ENCODE results near the gene ZNF620. TPM values are rescaled to one million over a fixed set of nuclear protein-coding genes. Genes with fewer than 3 reads are reported as not detected.

The ZNF620 gene
- total and polyA plus RNA-seq, 2 experiments from 2014 or later = 0.32 to 0.86 TPM

- 80 to 83% methylated on average over 4 of the region's 4 CpGs for WGBS, 2 experiments (ENCODE audit: low coverage in 1 of 2, low lambda C conversion rate in 2 of 2, missing lambda C conversion rate in 2 of 2)
- in situ Hi-C loops (cut with MboI) = no loop called here
- no peak overlapping the region for H3K4me2 ChIP-seq (ENCODE audit: unreplicated experiment)
- H3K79me2 ChIP-seq (ENCODE audit: insufficient read depth) = no peaks in the 10 kb centered on the region
- no peak overlapping the region for H3K27ac ChIP-seq
- no peak overlapping the region for H3K4me3 ChIP-seq
- H3K9me3 ChIP-seq (ENCODE audit: low read depth) = no peaks in the 10 kb centered on the region
- H3K9me2 ChIP-seq (ENCODE audit: insufficient read depth) = no peaks in the 10 kb centered on the region
- DNase-seq = no peak
- no peak overlapping the region for H2AFZ ChIP-seq
- H3K4me1 ChIP-seq (ENCODE audit: insufficient read depth) = no peaks in the 10 kb centered on the region
- no peak overlapping the region for H3K9ac ChIP-seq
- H4K20me1 ChIP-seq (ENCODE audit: insufficient read depth) = no peaks in the 10 kb centered on the region
- H3F3A ChIP-seq (ENCODE audit: insufficient read depth) = peaks cover 10% of the 10 kb centered on the region
- H3K27me3 ChIP-seq (replicated peaks; ENCODE audit: insufficient read depth) = no peaks in the 10 kb centered on the region
- no peak for TF ChIP-seq EZH2phosphoT487 (IDR thresholded peaks at IDR 0.05; ENCODE audit: insufficient read depth, low read depth)
- TF ChIP-seq EZH2 (IDR thresholded peaks at IDR 0.05; ENCODE audit: insufficient read depth, poor library complexity, severe bottlenecking) = no peak
- H3K36me3 ChIP-seq (ENCODE audit: low read depth) = no peaks in the 10 kb centered on the region; the same call in 1 of the 2 replicates
These were observed 35.1 kb upstream of the ZNF620 start for GRCh38 chr3:40470701-40471100.

DNA sequence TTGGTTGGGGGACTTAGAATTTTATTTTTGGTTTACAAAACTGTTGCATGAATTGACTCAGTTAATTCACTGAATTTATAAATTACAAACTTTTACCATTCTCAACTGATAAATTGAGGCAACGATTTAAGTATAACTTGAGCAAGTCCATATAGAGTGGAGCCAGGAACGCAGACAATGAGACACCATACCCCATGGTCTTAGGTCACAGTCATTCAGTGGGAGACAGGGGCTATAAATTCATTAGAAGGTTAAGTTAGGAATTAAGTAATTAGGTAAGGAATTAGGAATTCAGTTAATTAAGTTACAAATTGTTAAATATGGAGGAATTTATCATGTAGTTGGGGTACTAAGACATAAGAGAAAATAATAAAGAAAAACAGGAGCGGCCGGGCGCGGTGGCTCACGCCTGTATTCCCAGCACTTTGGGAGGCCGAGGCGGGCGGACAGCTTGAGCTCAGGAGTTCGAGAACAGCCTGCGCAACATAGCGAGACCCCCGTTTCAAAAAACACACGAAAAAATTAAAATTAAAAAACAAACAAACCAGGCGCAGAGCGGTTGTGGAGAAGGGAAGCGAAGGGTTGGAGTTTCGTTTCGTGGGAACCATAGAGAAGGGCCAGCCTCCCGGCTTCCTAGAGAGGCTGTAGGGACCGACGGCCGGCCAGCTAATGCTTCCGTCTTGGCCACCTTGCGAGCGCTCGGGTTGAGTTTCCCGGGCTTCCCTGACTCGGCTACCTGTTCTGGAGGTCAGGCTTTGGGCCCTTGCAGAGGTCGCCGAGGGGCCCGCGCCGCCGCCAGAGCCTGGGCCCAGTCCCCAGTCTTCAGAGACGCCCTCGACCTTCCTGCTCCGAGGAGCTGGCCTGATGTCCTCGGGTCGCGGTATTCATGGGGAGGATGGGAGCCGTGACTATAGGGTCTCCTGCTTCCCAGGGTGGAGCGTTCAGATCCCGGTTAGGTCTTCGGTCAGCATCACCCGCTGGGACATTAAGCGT lies 29.1 kb upstream of the ZNF620 start, which contains the start of gene ZNF619:
ZNF619 (plus strand) TSS at position 645 of the 993 bp plus-strand sequence. CDS start 858 bp downstream, outside the sequence.
- H4K20me1 ChIP-seq (ENCODE audit: insufficient read depth) = no peaks in the 10 kb centered on the region

GRCh38 chr3:40477666-40478065 lies 28.2 kb upstream of the ZNF620 start:
- H3K4me1 ChIP-seq (ENCODE audit: insufficient read depth) = peaks cover 4% of the 10 kb centered on the region; the same call in 1 of the 2 replicates
- no peaks in the 10 kb centered on the region for H3K9me3 ChIP-seq (ENCODE audit: low read depth)
- peak overlapping the region; percentile 98 for H2AFZ ChIP-seq
- TF ChIP-seq EZH2phosphoT487 (IDR thresholded peaks at IDR 0.05; ENCODE audit: insufficient read depth, low read depth) = no peak
- TF ChIP-seq EZH2 (IDR thresholded peaks at IDR 0.05; ENCODE audit: insufficient read depth, poor library complexity, severe bottlenecking) = no peak
- no peaks in the 10 kb centered on the region for H3K79me2 ChIP-seq (ENCODE audit: insufficient read depth)
- H3K27ac ChIP-seq = no peak overlapping the region
- peak overlapping the region; percentile 78 for H3K4me2 ChIP-seq (ENCODE audit: unreplicated experiment)
- 33 to 36% methylated on average over 4 of the region's 4 CpGs for WGBS, 2 experiments (ENCODE audit: low coverage in 1 of 2, low lambda C conversion rate in 2 of 2, missing lambda C conversion rate in 2 of 2)
- no peaks in the 10 kb centered on the region for H4K20me1 ChIP-seq (ENCODE audit: insufficient read depth)
- DNase-seq = no peak
- H3K36me3 ChIP-seq (ENCODE audit: low read depth) = no peaks in the 10 kb centered on the region
- no peaks in the 10 kb centered on the region for H3K27me3 ChIP-seq (replicated peaks; ENCODE audit: insufficient read depth)
- H3F3A ChIP-seq (ENCODE audit: insufficient read depth) = no peaks in the 10 kb centered on the region
- H3K9ac ChIP-seq = peak overlapping the region; percentile 88
- in situ Hi-C loops (cut with MboI) = no loop called here
- H3K4me3 ChIP-seq = peak overlapping the region; percentile 95
- no peaks in the 10 kb centered on the region for H3K9me2 ChIP-seq (ENCODE audit: insufficient read depth)

More for the DNA sequence above, 29.1 kb upstream of the ZNF620 start, which contains the start of gene ZNF619:
- peak within 1 kb of the TSS; percentile 11; the same call in 1 of the 2 replicates for H3K27ac ChIP-seq
- no peaks in the 10 kb centered on the region for H3K9me3 ChIP-seq (ENCODE audit: low read depth)
- in situ Hi-C loops (cut with MboI) = no loop called here
- 13 to 15% methylated on average over 48 of the region's 48 CpGs for WGBS, 2 experiments (ENCODE audit: low coverage in 1 of 2, low lambda C conversion rate in 2 of 2, missing lambda C conversion rate in 2 of 2)
- peak within 1 kb of the TSS; percentile 98 for H2AFZ ChIP-seq
- H3K4me2 ChIP-seq (ENCODE audit: unreplicated experiment) = peak within 1 kb of the TSS; percentile 78
- H3K4me3 ChIP-seq = peak within 1 kb of the TSS; percentile 95
- peaks cover 4% of the 10 kb centered on the region; the same call in 1 of the 2 replicates for H3K4me1 ChIP-seq (ENCODE audit: insufficient read depth)
- no peaks in the 10 kb centered on the region for H3K79me2 ChIP-seq (ENCODE audit: insufficient read depth)
- DNase-seq = peak; percentile 85
- H3K9me2 ChIP-seq (ENCODE audit: insufficient read depth) = no peaks in the 10 kb centered on the region
- TF ChIP-seq EZH2 (IDR thresholded peaks at IDR 0.05; ENCODE audit: insufficient read depth, poor library complexity, severe bottlenecking) = no peak
- no peak for TF ChIP-seq EZH2phosphoT487 (IDR thresholded peaks at IDR 0.05; ENCODE audit: insufficient read depth, low read depth)
- peak within 1 kb of the TSS; percentile 88 for H3K9ac ChIP-seq
- no peaks in the 10 kb centered on the region for H3K27me3 ChIP-seq (replicated peaks; ENCODE audit: insufficient read depth)
- no peaks in the 10 kb centered on the region for H3F3A ChIP-seq (ENCODE audit: insufficient read depth)
- H3K36me3 ChIP-seq (ENCODE audit: low read depth) = no peaks in the 10 kb centered on the region

- DNase-seq = no peak
- Histone ChIP-seq H3K36me3 (ENCODE audit: low read depth) (peaks cover 11% of the 10 kb centered on the region), H3K79me2 (ENCODE audit: insufficient read depth) (no peaks in the 10 kb centered on the region), H2AFZ (no peak overlapping the region), H3K27me3 (replicated peaks; ENCODE audit: insufficient read depth) (no peaks in the 10 kb centered on the region), H3K9me2 (ENCODE audit: insufficient read depth) (no peaks in the 10 kb centered on the region), H3K4me1 (ENCODE audit: insufficient read depth) (no peaks in the 10 kb centered on the region), H3F3A (ENCODE audit: insufficient read depth) (no peaks in the 10 kb centered on the region), H4K20me1 (ENCODE audit: insufficient read depth) (no peaks in the 10 kb centered on the region), H3K4me3 (no peak overlapping the region), H3K27ac (no peak overlapping the region), H3K9me3 (ENCODE audit: low read depth) (no peaks in the 10 kb centered on the region), H3K4me2 (ENCODE audit: unreplicated experiment) (no peak overlapping the region), H3K9ac (no peak overlapping the region)
- WGBS, 2 experiments (ENCODE audit: low coverage in 1 of 2, low lambda C conversion rate in 2 of 2, missing lambda C conversion rate in 2 of 2) = 95 to 98% methylated on average over 3 of the region's 3 CpGs
- in situ Hi-C loops (cut with MboI) = no loop called here
- TF ChIP-seq EZH2 (IDR thresholded peaks at IDR 0.05; ENCODE audit: insufficient read depth, poor library complexity, severe bottlenecking) (no peak), EZH2phosphoT487 (IDR thresholded peaks at IDR 0.05; ENCODE audit: insufficient read depth, low read depth) (no peak)
These were observed 18.7 kb upstream of the ZNF620 start for GRCh38 chr3:40487172-40487571.

Measured in GM23248 (cell line).